SK-N-SH (cell line): Measurements from ENCODE around the gene PSMD14.

Experiments used
- CTCF ChIP-seq: fragments of 200-600 bp; sonication (generic); IDR thresholded peaks from 2 replicates; pipeline ENCODE4 v1.6.1; 2017; ENCODE audit warnings: antibody characterized with exemption, mild to moderate bottlenecking, moderate library complexity
- MAX ChIP-seq: IDR thresholded peaks from 2 replicates; pipeline ENCODE4 v1.4.0; 2012; ENCODE audit warnings: low read depth
- MXI1 ChIP-seq: IDR thresholded peaks from 2 replicates; pipeline ENCODE4 v1.6.1; 2012; ENCODE audit warnings: mild to moderate bottlenecking, low read depth, low read length, improper control_type of control experiment
- REST ChIP-seq: IDR thresholded peaks from 2 replicates; pipeline ENCODE4 v1.6.1; 2012; ENCODE audit warnings: mild to moderate bottlenecking, low read depth, low read length, moderate library complexity
- RFX5 ChIP-seq: IDR thresholded peaks from 2 replicates; pipeline ENCODE4 v1.6.1; 2012; ENCODE audit warnings: mild to moderate bottlenecking, improper control_type of control experiment, low read length
- USF2 ChIP-seq: fragments of 150-350 bp; IDR thresholded peaks from 2 replicates; pipeline ENCODE4 v1.6.1; 2017; ENCODE audit warnings: antibody characterized with exemption, low read length, low read depth, borderline replicate concordance
- YY1 ChIP-seq: IDR thresholded peaks from 2 replicates; pipeline ENCODE4 v1.4.0; 2012; ENCODE audit warnings: low read depth, mild to moderate bottlenecking

GRCh38 chr2:161418715-161419637, 110.8 kb downstream of the PSMD14 start:
- TF ChIP-seq CTCF (no peak), USF2 (no peak), YY1 (no peak), MXI1 (no peak), MAX (0 out of 2 replicates have a peak, but pooled peaks have one; percentile 18), RFX5 (no peak), REST (no peak)
